HepG2 (cell line): ENCODE measurements around the gene HMGN4. TPM values are rescaled to one million over a fixed set of nuclear protein-coding genes. Genes with fewer than 3 reads are reported as not detected.

ENCODE experiments used
- AFF4 ChIP-seq: sonication (generic); formaldehyde crosslinking; IDR thresholded peaks from 2 replicates; pipeline ENCODE4 v1.4.0; 2020; ENCODE audit warnings: missing genetic modification reagents
- ARHGAP35 ChIP-seq: sonication (generic); formaldehyde crosslinking; IDR thresholded peaks from 2 replicates; pipeline ENCODE4 v1.9.0; 2022; ENCODE audit warnings: mild to moderate bottlenecking, inconsistent platforms, moderate library complexity, missing genetic modification reagents, borderline replicate concordance
- ATF6 ChIP-seq: sonication (generic); formaldehyde crosslinking; conservative IDR thresholded peaks from 2 replicates; pipeline ENCODE4 v1.4.0; 2020; ENCODE audit warnings: missing genetic modification reagents
- CAMTA2 ChIP-seq: sonication (generic); formaldehyde crosslinking; IDR thresholded peaks from 2 replicates; pipeline ENCODE4 v1.4.0; 2020; ENCODE audit warnings: mild to moderate bottlenecking, missing genetic modification reagents, borderline replicate concordance
- CC2D1A ChIP-seq: sonication (generic); formaldehyde crosslinking; IDR thresholded peaks from 2 replicates; pipeline ENCODE4 v1.8.1; 2023; ENCODE audit warnings: mild to moderate bottlenecking, missing genetic modification reagents
- ELF1 ChIP-seq: sonication (generic); formaldehyde crosslinking; IDR thresholded peaks from 2 replicates; pipeline ENCODE4 v1.4.0; 2020; ENCODE audit warnings: missing genetic modification reagents
- EP300 ChIP-seq, 3 experiments: sonication (generic) in 1 of 3; formaldehyde crosslinking in 1 of 3; IDR thresholded peaks; 2 replicates each; pipeline versions ENCODE4 v1.5.1 to v1.6.1; 2011 to 2020; ENCODE audit warnings: low read depth in 2 of 3, low read length in 2 of 3, borderline replicate concordance in 1 of 3, improper control_type of control experiment in 1 of 3, mild to moderate bottlenecking in 1 of 3, missing genetic modification reagents in 1 of 3, moderate library complexity in 1 of 3
- FOXC1 ChIP-seq: sonication (generic); formaldehyde crosslinking; IDR thresholded peaks from 2 replicates; pipeline ENCODE4 v1.8.0; 2022; ENCODE audit warnings: mild to moderate bottlenecking, missing genetic modification reagents, borderline replicate concordance
- GPN1 ChIP-seq: sonication (generic); formaldehyde crosslinking; IDR thresholded peaks from 2 replicates; pipeline ENCODE4 v1.5.1; 2020; ENCODE audit warnings: missing genetic modification reagents, borderline replicate concordance
- KLF6 ChIP-seq: IDR thresholded peaks from 2 replicates; pipeline ENCODE4 v1.8.0; 2016; ENCODE audit warnings: missing biosample characterization, missing genetic modification reagents
- MAFF ChIP-seq: IDR thresholded peaks from 2 replicates; pipeline ENCODE4 v1.6.1; 2011; ENCODE audit warnings: low read depth, low read length, improper control_type of control experiment
- ONECUT2 ChIP-seq: sonication (generic); formaldehyde crosslinking; IDR thresholded peaks from 2 replicates; pipeline ENCODE4 v1.4.0; 2020; ENCODE audit warnings: missing genetic modification reagents
- RBAK ChIP-seq: sonication (generic); formaldehyde crosslinking; IDR thresholded peaks from 2 replicates; pipeline ENCODE4 v1.5.1; 2020; ENCODE audit warnings: mild to moderate bottlenecking, missing genetic modification reagents
- RFX1 ChIP-seq: fragments of 450-650 bp; IDR thresholded peaks from 2 replicates; pipeline ENCODE4 v1.6.1; 2017
- RORA ChIP-seq: sonication (generic); formaldehyde crosslinking; IDR thresholded peaks from 2 replicates; pipeline ENCODE4 v1.5.0; 2020; ENCODE audit warnings: mild to moderate bottlenecking, missing genetic modification reagents, moderate library complexity
- SMARCE1 ChIP-seq: fragments of 450-650 bp; IDR thresholded peaks from 2 replicates; pipeline ENCODE4 v1.6.1; 2017; ENCODE audit warnings: borderline replicate concordance
- SRSF4 ChIP-seq: fragments of 200-400 bp; formaldehyde crosslinking; IDR thresholded peaks from one replicate; pipeline ENCODE4 v1.6.1; 2018; ENCODE audit warnings: mild to moderate bottlenecking, low read depth, low read length, moderate library complexity; ENCODE audit not compliant: poor library complexity, severe bottlenecking
- WIZ ChIP-seq: sonication (generic); formaldehyde crosslinking; IDR thresholded peaks from 2 replicates; pipeline ENCODE4 v1.5.1; 2020; ENCODE audit warnings: mild to moderate bottlenecking, missing genetic modification reagents
- ZFP82 ChIP-seq: sonication (generic); formaldehyde crosslinking; IDR thresholded peaks from 2 replicates; pipeline ENCODE4 v1.5.1; 2020; ENCODE audit warnings: mild to moderate bottlenecking, missing genetic modification reagents, borderline replicate concordance
- ZNF232 ChIP-seq: sonication (generic); formaldehyde crosslinking; IDR thresholded peaks from 2 replicates; pipeline ENCODE4 v1.4.0; 2020; ENCODE audit warnings: missing genetic modification reagents, borderline replicate concordance
- ZNF335 ChIP-seq: sonication (generic); formaldehyde crosslinking; IDR thresholded peaks from 2 replicates; pipeline ENCODE4 v1.4.0; 2020; ENCODE audit warnings: missing genetic modification reagents
- ZNF577 ChIP-seq: sonication (generic); formaldehyde crosslinking; IDR thresholded peaks from 2 replicates; pipeline ENCODE4 v1.4.0; 2020; ENCODE audit warnings: mild to moderate bottlenecking, low read depth, missing genetic modification reagents, borderline replicate concordance
- ZNF644 ChIP-seq: IDR thresholded peaks from 2 replicates; pipeline ENCODE4 v1.6.1; 2016; ENCODE audit warnings: low read depth
- ZNF652 ChIP-seq: IDR thresholded peaks from 2 replicates; pipeline ENCODE4 v1.6.1; 2016; ENCODE audit warnings: low read depth, borderline replicate concordance
- ZNF761 ChIP-seq: sonication (generic); formaldehyde crosslinking; conservative IDR thresholded peaks from 2 replicates; pipeline ENCODE4 v1.4.0; 2020; ENCODE audit warnings: mild to moderate bottlenecking, missing genetic modification reagents
- ZNF841 ChIP-seq: sonication (generic); formaldehyde crosslinking; IDR thresholded peaks from 2 replicates; pipeline ENCODE4 v1.8.1; 2023; ENCODE audit warnings: missing genetic modification reagents, borderline replicate concordance
- ZSCAN22 ChIP-seq: sonication (generic); formaldehyde crosslinking; IDR thresholded peaks from 2 replicates; pipeline ENCODE4 v1.4.0; 2020; ENCODE audit warnings: mild to moderate bottlenecking, missing genetic modification reagents
- ZSCAN29 ChIP-seq: sonication (generic); formaldehyde crosslinking; conservative IDR thresholded peaks from 2 replicates; pipeline ENCODE4 v1.4.0; 2020; ENCODE audit warnings: mild to moderate bottlenecking, missing genetic modification reagents
- polyA plus RNA-seq, 8 experiments: library from polyadenylated mRNA; depleted of rRNA in 3 of 8; stranded (reverse) in 7 of 8; unstranded in 1 of 8; fragments of >200 nt; fragmentation: Illumina TruSeq in 4 of 8; extraction: Trizol in 4 of 8; gene quantifications; 2 replicates each; pipeline versions ENCODE4 v1.2.1 to v1.2.3, GENCODE V29; 2011 to 2016; ENCODE audit warnings: low read depth in 4 of 8, missing spikeins in 1 of 8, mixed read lengths in 1 of 8; ENCODE audit not compliant: insufficient read depth in 1 of 8
- total RNA-seq, 5 experiments: library from RNA; depleted of rRNA; stranded (reverse); fragments of >200 nt; fragmentation: Illumina TruSeq; extraction: Trizol; gene quantifications; 2 replicates each; pipeline ENCODE4 v1.2.3, GENCODE V29; 2016; ENCODE audit warnings: low read depth in 1 of 5

The HMGN4 gene
- total and polyA plus RNA-seq, 2 of the 13 experiments (the other 11 are each of a cell fraction or from before 2014, with no cell fraction given) = 39.9 to 52.1 TPM

- TF ChIP-seq ZNF232 (CRISPR knock-in tag) (no peak), GPN1 (CRISPR knock-in tag) (no peak), ZFP82 (CRISPR knock-in tag) (no peak), CC2D1A (CRISPR knock-in tag) (no peak), SMARCE1 (no peak), KLF6 (CRISPR knock-in tag) (0 out of 2 replicates have a peak, but pooled peaks have one; percentile 34), ARHGAP35 (CRISPR knock-in tag) (no peak), WIZ (peak; percentile 39; the same call in 1 of the 2 replicates), RBAK (CRISPR knock-in tag) (no peak), RFX1 (no peak), ZNF761 (CRISPR knock-in tag) (no peak), ELF1 (CRISPR knock-in tag) (0 out of 2 replicates have a peak, but pooled peaks have one; percentile 33), RORA (CRISPR knock-in tag) (no peak), ZNF841 (no peak), FOXC1 (no peak), ZNF652 (no peak), CAMTA2 (CRISPR knock-in tag) (no peak), ZNF577 (CRISPR knock-in tag) (no peak), ZSCAN22 (CRISPR knock-in tag) (no peak), EP300 (IDR thresholded peaks at IDR 0.05; ENCODE audit: low read depth in 2 of 2, low read length in 2 of 2) (peak in 1 of 2 experiments; percentile 75; a peak in 2 of 4 replicates), EP300 (CRISPR knock-in tag; IDR thresholded peaks at IDR 0.05; ENCODE audit: borderline replicate concordance) (no peak), ZSCAN29 (CRISPR knock-in tag) (no peak), ZNF644 (CRISPR knock-in tag) (peak; percentile 98), ONECUT2 (no peak), ATF6 (no peak), SRSF4 (no peak), AFF4 (CRISPR knock-in tag) (no peak), MAFF (no peak), ZNF335 (CRISPR knock-in tag) (peak; percentile 69)
These were observed 23.2 kb upstream of the HMGN4 start (continued) for GRCh38 chr6:26514984-26515383.
